Heart right ventricle (tissue), 16 donors: Measurements from ENCODE around the gene SKAP2. TPM values are rescaled to one million over a fixed set of nuclear protein-coding genes. Genes with fewer than 3 reads are reported as not detected.

Experiments
- ATAC-seq, 8 donors: fragments of 200-7000 bp; cut with Tn5 transposase; one replicate each; pipeline ENCODE4 v1.9.1; 2020; ENCODE audit warnings: mild to moderate bottlenecking in 8 of 8, moderate library complexity in 8 of 8, moderate number of reproducible peaks in 1 of 8
- DNase-seq, 2 donors: peaks; one replicate each; pipeline ENCODE4 v3.0.0-alpha.2; 2020
- H3K27ac ChIP-seq, 10 donors: fragments of 200-600 bp; sonication (generic) in 2 of 10; one replicate each; pipeline versions ENCODE4 v1.5.0 to v1.8.0; 2020 to 2022; ENCODE audit warnings: mild to moderate bottlenecking in 3 of 10
- H3K27me3 ChIP-seq, 7 donors: fragments of 200-600 bp; one replicate each; pipeline ENCODE4 v1.8.0; 2021 to 2022; ENCODE audit warnings: mild to moderate bottlenecking in 2 of 7
- H3K36me3 ChIP-seq, 9 donors: fragments of 200-600 bp; sonication (generic) in 1 of 9; one replicate each; pipeline versions ENCODE4 v1.5.0 to v1.8.0; 2020 to 2022; ENCODE audit warnings: mild to moderate bottlenecking in 2 of 9
- H3K4me1 ChIP-seq, 9 donors: fragments of 200-600 bp; sonication (generic) in 1 of 9; one replicate each; pipeline versions ENCODE4 v1.5.0 to v1.8.0; 2020 to 2022; ENCODE audit warnings: mild to moderate bottlenecking in 4 of 9
- H3K4me3 ChIP-seq, 10 donors: fragments of 200-600 bp; sonication (generic) in 2 of 10; one replicate each; pipeline versions ENCODE4 v1.5.0 to v1.8.0; 2020 to 2022; ENCODE audit warnings: mild to moderate bottlenecking in 7 of 10, moderate library complexity in 2 of 10
- H3K9me3 ChIP-seq, 11 donors: fragments of 200-600 bp in 10 of 11; sonication (generic) in 2 of 11; one replicate each; pipeline versions ENCODE4 v1.5.0 to v1.8.0; 2013 to 2022; ENCODE audit warnings: mild to moderate bottlenecking in 2 of 11, control low read depth in 1 of 11, moderate library complexity in 1 of 11
- WGBS, 2 donors: extraction: QIAGEN DNeasy Blood & Tissue Kit; methylation state at CpG; one replicate each; pipeline ENCODE4 v1.1.7; 2013; ENCODE audit warnings: inconsistent platforms in 1 of 2; 5-methylcytosine and 5-hydroxymethylcytosine counted together
- intact Hi-C, 10 donors: fragments of 100-400 bp; cut with DNase I; formaldehyde crosslinking; loops; one replicate each; pipeline versions ENCODE4 v1.11.1 to v1.14.2; 2022
- polyA plus RNA-seq, 2 donors: library from polyadenylated mRNA; stranded (reverse); fragments of 200-250 nt; gene quantifications; one replicate each; pipeline ENCODE4 v1.2.3, GENCODE V29; 2013
- total RNA-seq, 10 donors: library from RNA; stranded (reverse); fragmentation: NEBNext Ultra II Directional in 3 of 10; extraction: Animal tissue kit (Norgen Biotek cat#: 25700) in 3 of 10; gene quantifications; one replicate each; pipeline versions ENCODE4 v1.2.1 to v1.2.4, GENCODE V29; 2021 to 2023
- TF ChIP-seq, protein P1 (sequence below), 9 donors: fragments of 200-600 bp; sonication (generic) in 2 of 9; IDR thresholded peaks; one replicate each; pipeline versions ENCODE4 v1.5.0 to v1.8.0; 2021 to 2022; ENCODE audit warnings: antibody characterized with exemption in 9 of 9, mild to moderate bottlenecking in 5 of 9, moderate library complexity in 1 of 9
- donor health status: Arrhythmogenic right ventricular cardiomyopathy.
- donor health status: ischemic (EF 13 %, LVEDD 7.1; RV severe dilation, severe dysfunction).
- donor health status: healthy with polysubstance abuse.
- donor health status: DM: no; HTN: yes; CAD: no.
- donor health status: DM: no; HTN: no; CAD: no.
- donor health status: ischemic (EF 25% LVEDD 6.9; RV normal size, moderate dysfunction).
- donor health status: ischemic (EF 25% LVEDD 5.7; RV mildly dilated, moderate dysfunction).
- donor health status: healthy.
- donor health status: DM: yes; HTN: yes; CAD: no.
- donor health status: Ischemic cardiomyopathy.
- donor health status: ischemic (EF 35%, LVEDD 5.7; RV mildly dilated, moderate dysfunction).
- donor health status: nonischemic (EF 11% LVEDD 7.7; RV severe dilation, severe dysfunction).
- donor health status: DM: yes; HTN: yes; CAD: no.
- donor health status: PGD.
- donor health status: ischemic (EF 29% LVEDD 5.4; RV normal size, mild dysfunction).
- donor health status: nonischemic (EF 23%, LVEDD 6.1; RV moderate dilation, normal function).

The SKAP2 gene
- total and polyA plus RNA-seq, 12 donors: 1.9 to 12.3 (median 4.6) TPM

DNA sequence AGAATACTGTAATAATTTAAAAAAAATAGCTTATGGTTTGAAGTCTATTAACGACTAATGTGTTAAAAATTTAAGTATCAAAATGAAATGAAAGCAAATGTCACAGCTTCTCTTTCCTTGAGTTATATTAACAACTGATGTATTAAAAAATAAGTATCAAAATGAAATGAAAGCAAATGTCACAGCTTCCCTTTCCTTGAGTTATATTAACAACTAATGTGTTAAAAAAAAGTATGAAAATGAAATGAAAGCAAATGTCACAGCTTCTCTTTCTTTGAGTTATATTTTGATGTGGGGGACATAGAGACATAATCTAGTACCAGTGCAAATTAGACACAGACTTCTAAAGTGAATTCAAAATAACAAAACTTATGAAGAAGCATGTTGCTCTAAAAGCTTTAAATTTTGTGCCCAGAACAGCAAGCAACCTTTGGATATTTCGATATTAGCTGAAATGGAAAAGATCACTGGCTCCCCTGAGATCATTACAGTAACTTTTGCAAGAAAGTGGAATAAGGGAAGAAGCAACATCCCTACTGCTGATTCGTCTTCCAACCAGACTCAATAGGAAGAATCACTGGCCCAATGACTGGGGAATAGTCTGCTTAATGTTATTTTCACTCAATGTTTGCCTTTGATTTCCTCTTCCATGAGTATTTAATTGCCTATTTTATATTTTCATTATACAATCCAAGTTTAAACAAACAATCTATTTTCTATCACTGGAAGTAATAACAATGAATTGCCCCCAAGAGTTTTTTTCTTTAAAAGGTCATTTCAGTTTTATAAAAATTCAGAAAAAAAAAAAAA is 8.0 kb downstream of the SKAP2 start:
- Histone ChIP-seq H3K9me3 (no peaks in the 10 kb centered on the region), H3K27me3 (peaks cover 0 to 98% (median 71%) of the 10 kb centered on the region in 7 donors), H3K4me3 (no peak overlapping the region), H3K4me1 (peaks cover 0 to 19% (median 0%) of the 10 kb centered on the region in 9 donors), H3K36me3 (no peaks in the 10 kb centered on the region), H3K27ac (no peak overlapping the region)
- no peak for DNase-seq
- 38 to 46% methylated on average over 3 of the region's 3 CpGs for WGBS, 2 donors
- TF ChIP-seq, protein P1, sequence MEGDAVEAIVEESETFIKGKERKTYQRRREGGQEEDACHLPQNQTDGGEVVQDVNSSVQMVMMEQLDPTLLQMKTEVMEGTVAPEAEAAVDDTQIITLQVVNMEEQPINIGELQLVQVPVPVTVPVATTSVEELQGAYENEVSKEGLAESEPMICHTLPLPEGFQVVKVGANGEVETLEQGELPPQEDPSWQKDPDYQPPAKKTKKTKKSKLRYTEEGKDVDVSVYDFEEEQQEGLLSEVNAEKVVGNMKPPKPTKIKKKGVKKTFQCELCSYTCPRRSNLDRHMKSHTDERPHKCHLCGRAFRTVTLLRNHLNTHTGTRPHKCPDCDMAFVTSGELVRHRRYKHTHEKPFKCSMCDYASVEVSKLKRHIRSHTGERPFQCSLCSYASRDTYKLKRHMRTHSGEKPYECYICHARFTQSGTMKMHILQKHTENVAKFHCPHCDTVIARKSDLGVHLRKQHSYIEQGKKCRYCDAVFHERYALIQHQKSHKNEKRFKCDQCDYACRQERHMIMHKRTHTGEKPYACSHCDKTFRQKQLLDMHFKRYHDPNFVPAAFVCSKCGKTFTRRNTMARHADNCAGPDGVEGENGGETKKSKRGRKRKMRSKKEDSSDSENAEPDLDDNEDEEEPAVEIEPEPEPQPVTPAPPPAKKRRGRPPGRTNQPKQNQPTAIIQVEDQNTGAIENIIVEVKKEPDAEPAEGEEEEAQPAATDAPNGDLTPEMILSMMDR (IDR thresholded peaks at IDR 0.05): no peak
- intact Hi-C loops: loop anchor here in 3 of 10 donors (10.0 kb wide), 2 partner anchors 298 to 308 kb away; partner anchors contain the start of genes HOXA9 (in 2 of the 3), HOXA3 (in 1 of the 3) and HOXA7 (in 1 of the 3)
- no peak for ATAC-seq

DNA sequence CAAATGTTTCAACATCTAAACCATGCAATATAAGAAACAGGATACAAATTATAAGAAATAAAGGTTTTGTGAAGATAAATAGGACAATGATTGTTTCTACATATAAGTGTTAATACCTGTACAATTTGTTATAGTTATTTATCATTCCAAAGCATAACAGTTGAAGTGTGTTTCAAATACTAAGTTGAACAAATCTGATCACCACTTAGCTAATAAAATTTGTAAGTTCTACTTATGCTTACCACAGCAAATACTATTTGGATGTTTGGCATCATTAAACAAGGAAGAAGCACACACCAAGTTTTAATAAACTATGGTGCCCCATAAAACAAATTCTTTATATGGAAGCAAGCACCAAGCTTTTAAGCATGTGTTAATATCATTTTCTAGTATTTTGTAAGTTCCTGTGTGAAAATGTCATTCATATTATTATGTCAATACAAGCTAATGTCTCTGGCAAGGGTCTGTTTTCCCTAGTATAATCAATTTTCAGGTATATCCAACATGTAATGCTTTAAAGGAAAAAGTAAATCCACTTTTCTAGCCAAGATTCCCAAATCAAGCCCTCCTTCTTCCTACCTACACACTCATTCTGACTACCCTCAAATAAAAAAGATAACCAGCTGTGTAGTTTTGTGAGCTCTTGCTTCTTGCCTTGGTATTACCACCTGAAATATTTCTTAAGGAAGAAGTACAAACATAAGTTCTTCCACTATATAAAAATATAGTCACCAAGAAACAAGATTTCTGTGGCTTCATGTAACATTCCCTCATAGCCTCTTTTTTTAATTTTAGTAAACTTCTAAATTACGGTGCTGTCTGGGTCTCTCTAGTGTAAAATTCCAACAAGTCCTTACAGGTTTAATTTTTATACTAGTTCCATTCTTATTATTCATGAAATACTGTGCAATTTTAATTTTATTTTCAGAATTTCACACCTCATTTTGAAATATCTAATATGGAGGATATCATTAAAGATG is 9.2 kb downstream of the SKAP2 start:
- peaks cover 0 to 86% (median 66%) of the 10 kb centered on the region in 7 donors for H3K27me3 ChIP-seq
- no peak for ATAC-seq
- H3K4me3 ChIP-seq: no peak overlapping the region
- H3K9me3 ChIP-seq: no peaks in the 10 kb centered on the region
- H3K4me1 ChIP-seq: peaks cover 0 to 16% (median 0%) of the 10 kb centered on the region in 9 donors
- H3K27ac ChIP-seq: no peak overlapping the region
- TF ChIP-seq, protein P1 (IDR thresholded peaks at IDR 0.05): no peak
- H3K36me3 ChIP-seq: peaks cover 0 to 2% (median 0%) of the 10 kb centered on the region in 9 donors
- intact Hi-C loops: loop anchor here in 3 of 10 donors (10.0 kb wide), 2 partner anchors 300 to 310 kb away; partner anchors contain the start of genes HOXA9 (in 2 of the 3), HOXA3 (in 1 of the 3) and HOXA7 (in 1 of the 3)
- WGBS, 2 donors: 84 to 85% methylated on average over 1 of the region's 1 CpG
- DNase-seq: no peak

DNA sequence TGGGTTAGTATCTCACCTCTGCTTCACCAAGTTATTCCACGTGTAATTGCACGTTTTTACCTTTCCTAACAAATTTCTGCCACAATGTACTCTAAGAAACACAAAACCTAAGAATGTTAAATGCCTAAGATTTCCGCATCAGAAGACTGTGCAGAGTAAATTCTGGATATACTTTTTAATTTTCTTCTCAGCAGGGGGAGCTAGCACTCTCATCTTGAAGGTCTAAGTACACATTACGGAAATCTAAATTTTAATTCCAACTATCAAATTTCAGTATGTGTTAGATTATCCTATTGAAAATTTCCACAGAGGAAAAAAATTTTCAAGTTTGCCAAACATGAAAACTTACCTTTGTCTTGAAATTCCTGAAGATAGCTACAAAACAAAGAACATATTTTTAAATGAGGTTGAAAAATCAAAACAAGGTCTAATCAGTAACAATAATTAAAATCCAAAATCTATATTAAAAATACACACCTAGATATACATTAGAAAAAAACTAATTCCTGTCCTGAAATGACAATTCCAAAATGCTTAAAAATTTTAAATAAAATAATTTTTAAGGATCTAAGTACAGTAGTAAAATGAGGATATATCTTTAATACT is 10.5 kb downstream of the SKAP2 start:
- DNase-seq: no peak
- Histone ChIP-seq H3K4me1 (peaks cover 0 to 16% (median 0%) of the 10 kb centered on the region in 9 donors), H3K27me3 (peaks cover 0 to 73% (median 58%) of the 10 kb centered on the region in 7 donors), H3K36me3 (peaks cover 0 to 2% (median 0%) of the 10 kb centered on the region in 9 donors), H3K27ac (no peak overlapping the region), H3K9me3 (no peaks in the 10 kb centered on the region), H3K4me3 (no peak overlapping the region)
- 25 to 26% methylated on average over 4 of the region's 4 CpGs for WGBS, 2 donors
- TF ChIP-seq, protein P1 (IDR thresholded peaks at IDR 0.05): peak; percentile 16 to 65 (median 52)
- intact Hi-C loops: loop anchor here in 3 of 10 donors (10.0 kb wide), 2 partner anchors 301 to 311 kb away; partner anchors contain the start of genes HOXA9 (in 2 of the 3), HOXA3 (in 1 of the 3) and HOXA7 (in 1 of the 3)
- no peak for ATAC-seq
